HCT116 (cell line): ENCODE results near the gene MAML3. TPM values are rescaled to one million over a fixed set of nuclear protein-coding genes. Genes with fewer than 3 reads are reported as not detected.

Experiments
- ATAC-seq: fragments of 200-7000 bp; cut with Tn5 transposase; 2 replicates; pipeline ENCODE4 v1.9.1; 2020; ENCODE audit warnings: mild to moderate bottlenecking, moderate library complexity
- BruUV-seq: library from RNA; stranded (reverse); fragments of 400-500 nt; replicated peaks from 2 replicates; lab custom pipeline; 2021; lab: Mats Ljungman, UMichigan
- CTCF ChIA-PET: fragments of 300-600 bp; sonication (Branson Sonifier 250); formaldehyde crosslinking; loops from one replicate; lab custom pipeline; 2021; ENCODE audit warnings: antibody characterized with exemption; lab: Charles Lee
- POLR2A ChIA-PET: fragments of 300-600, 350-600 bp; sonication (Branson Sonifier 250); formaldehyde crosslinking; loops from one replicate; lab custom pipeline; 2021; ENCODE audit warnings: antibody characterized with exemption; lab: Charles Lee
- RAD21 ChIA-PET, 2 experiments: fragments of 300-600 bp; sonication (Branson Sonifier 250); formaldehyde crosslinking; loops; one replicate each; lab custom pipeline; 2023; ENCODE audit warnings: low total read pairs in 2 of 2; ENCODE audit not compliant: uncharacterized antibody in 2 of 2, unreplicated experiment in 2 of 2, low non-redundant PET in 1 of 2; lab: Charles Lee
- DNase-seq: peaks from one replicate; pipeline ENCODE4 v3.0.0-alpha.2; 2010; ENCODE audit warnings: low read depth, low spot score
- H2AFZ ChIP-seq: fragments of 200-600 bp; shearing (Covaris generic), sonication (generic); 2 replicates; pipeline ENCODE4 v1.6.1; 2017; ENCODE audit warnings: low read depth, mixed run types, mixed read lengths, antibody characterized with exemption, low read length; ENCODE audit not compliant: poor library complexity, severe bottlenecking
- H3K27ac ChIP-seq: 2 replicates; pipeline ENCODE4 v1.5.1; 2012; ENCODE audit warnings: low read depth, low read length
- H3K27me3 ChIP-seq: fragments of 200-600 bp; sonication (generic); 2 replicates; pipeline ENCODE4 v1.6.1; 2016; ENCODE audit warnings: mixed run types, low read length, mixed read lengths; ENCODE audit not compliant: insufficient read depth
- H3K36me3 ChIP-seq, 2 experiments: fragments of 200-500 bp in 1 of 2; fragments of 200-600 bp in 1 of 2; sonication (Bioruptor generic) in 1 of 2; sonication (generic) in 1 of 2; 2 replicates each; pipeline versions ENCODE4 v1.5.1 to v1.6.1; 2014 to 2016; ENCODE audit warnings: low read length in 2 of 2, inconsistent platforms in 1 of 2, mixed read lengths in 1 of 2, mixed run types in 1 of 2; ENCODE audit not compliant: insufficient read depth in 2 of 2, control insufficient read depth in 1 of 2
- H3K4me1 ChIP-seq, 2 experiments: fragments of 200-600 bp in 1 of 2; sonication (generic) in 1 of 2; 2 replicates each; pipeline versions ENCODE4 v1.5.1 to v1.6.1; 2012 to 2017; ENCODE audit warnings: low read length in 2 of 2, inconsistent platforms in 1 of 2, mild to moderate bottlenecking in 1 of 2, mixed read lengths in 1 of 2, mixed run types in 1 of 2, moderate library complexity in 1 of 2; ENCODE audit not compliant: insufficient read depth in 2 of 2, control insufficient read depth in 1 of 2
- H3K4me2 ChIP-seq: fragments of 200-600 bp; sonication (generic); 2 replicates; pipeline ENCODE4 v1.6.1; 2017; ENCODE audit warnings: mixed run types, low read length, mixed read lengths
- H3K4me3 ChIP-seq, 2 experiments: fragments of 200-600 bp in 1 of 2; sonication (generic) in 1 of 2; replicated peaks in 1 of 2; 2 replicates each; pipeline ENCODE4 v1.5.1; 2011 to 2016; ENCODE audit warnings: low read length in 2 of 2, control low read depth in 1 of 2, low read depth in 1 of 2, mild to moderate bottlenecking in 1 of 2, mixed read lengths in 1 of 2, mixed run types in 1 of 2
- H3K79me2 ChIP-seq: fragments of 200-600 bp; sonication (generic); 2 replicates; pipeline ENCODE4 v1.6.1; 2017; ENCODE audit warnings: mild to moderate bottlenecking, mixed run types, low read length, moderate library complexity, mixed read lengths; ENCODE audit not compliant: insufficient read depth
- H3K9ac ChIP-seq: fragments of 200-600 bp; sonication (generic); 2 replicates; pipeline ENCODE4 v1.6.1; 2016; ENCODE audit warnings: low read length, mixed read lengths
- H3K9me2 ChIP-seq: fragments of 200-600 bp; sonication (generic), shearing (Covaris generic); 2 replicates; pipeline ENCODE4 v1.6.1; 2017; ENCODE audit warnings: mixed run types, mild to moderate bottlenecking, moderate library complexity; ENCODE audit not compliant: insufficient read depth
- H3K9me3 ChIP-seq, 2 experiments: fragments of 200-500 bp in 1 of 2; fragments of 200-600 bp in 1 of 2; sonication (Bioruptor generic) in 1 of 2; sonication (generic) in 1 of 2; 2 replicates each; pipeline ENCODE4 v1.6.1; 2014 to 2017; ENCODE audit warnings: low read length in 2 of 2, mixed read lengths in 2 of 2, inconsistent platforms in 1 of 2, low read depth in 1 of 2, mild to moderate bottlenecking in 1 of 2, mixed run types in 1 of 2, moderate library complexity in 1 of 2; ENCODE audit not compliant: control insufficient read depth in 1 of 2, insufficient read depth in 1 of 2
- H4K20me1 ChIP-seq: fragments of 200-600 bp; sonication (generic), shearing (Covaris generic); 2 replicates; pipeline ENCODE4 v1.6.1; 2017; ENCODE audit warnings: mixed run types, mild to moderate bottlenecking, moderate library complexity; ENCODE audit not compliant: insufficient read depth
- CBX3 ChIP-seq: IDR thresholded peaks from 2 replicates; pipeline ENCODE4 v1.6.1; 2012; ENCODE audit warnings: low read depth
- EZH2 ChIP-seq: fragments of 200-600 bp; sonication (generic); IDR thresholded peaks from 2 replicates; pipeline ENCODE4 v1.6.1; 2017; ENCODE audit warnings: antibody characterized with exemption, mixed run types
- POLR2A ChIP-seq: IDR thresholded peaks from 2 replicates; pipeline ENCODE4 v1.7.0; 2011; ENCODE audit warnings: borderline replicate concordance; ENCODE audit not compliant: insufficient read depth, insufficient read length; ENCODE audit errors: extremely low read depth
- REST ChIP-seq: IDR thresholded peaks from 2 replicates; pipeline ENCODE4 v1.6.1; 2012; ENCODE audit warnings: low read depth
- ZBTB33 ChIP-seq: IDR thresholded peaks from 2 replicates; pipeline ENCODE4 v1.6.1; 2011; ENCODE audit warnings: mild to moderate bottlenecking, low read length, moderate library complexity; ENCODE audit not compliant: insufficient replicate concordance; ENCODE audit errors: extremely low read depth
- intact Hi-C: fragments of 100-400 bp; cut with micrococcal nuclease; formaldehyde crosslinking; loops from 2 replicates; pipeline ENCODE4 v1.10.0; 2022
- total RNA-seq: library from RNA; stranded (reverse); gene quantifications from one replicate; pipeline ENCODE4 v1.2.1, GENCODE V29; 2021; ENCODE audit not compliant: unreplicated experiment

Gene MAML3
- total RNA-seq, 1 experiment from 2014 or later: 3.1 TPM

GRCh38 chr4:140108243-140108642 lies 45.7 kb downstream of the MAML3 start:
- no peak overlapping the region for H3K9ac ChIP-seq
- ChIA-PET CTCF (no interaction called here), POLR2A (no interaction called here), RAD21 (no interaction called here)
- no peak overlapping the region for H3K27ac ChIP-seq
- DNase-seq: no peak
- H3K9me2 ChIP-seq: no peaks in the 10 kb centered on the region
- TF ChIP-seq CBX3 (no peak), POLR2A (no peak), EZH2 (no peak), REST (no peak), ZBTB33 (no peak)
- H3K79me2 ChIP-seq: no peaks in the 10 kb centered on the region
- H3K4me1 ChIP-seq: no peaks in the 10 kb centered on the region
- no peaks in the 10 kb centered on the region for H4K20me1 ChIP-seq
- ATAC-seq: no peak
- no peaks in the 10 kb centered on the region for H3K9me3 ChIP-seq
- BruUV-seq: no TSS peak
- intact Hi-C loops: no loop called here
- no peaks in the 10 kb centered on the region for H3K36me3 ChIP-seq
- H2AFZ ChIP-seq: no peak overlapping the region
- H3K27me3 ChIP-seq: no peaks in the 10 kb centered on the region
- no peak overlapping the region for H3K4me2 ChIP-seq
- H3K4me3 ChIP-seq: no peak overlapping the region
